EH (cell line): ENCODE measurements around the gene AQR.
"Not testable (repeated sequence)": the region's sequence is repeated elsewhere in the genome, so short reads cannot be mapped to it uniquely, and the experiment has no call there.

Source experiments
- DNase-seq: peaks from one replicate; pipeline ENCODE4 v3.0.0-alpha.2; 2015; ENCODE audit warnings: low read depth

The AQR gene

GRCh38 chr15:34969340-34970097 is at the start of gene AQR:
TSS of gene AQR (minus strand) at chr15:34969742. CDS start at chr15:34969613, 129 bp downstream.
- peak; percentile 98 for DNase-seq

- DNase-seq, result no peak
These were observed 44.7 kb upstream of the AQR start for GRCh38 chr15:35014241-35014640.

- DNase-seq, result peak; percentile 27
These were observed 43.8 kb upstream of the AQR start for GRCh38 chr15:35013370-35013769.

GRCh38 chr15:35007397-35007796 is 37.9 kb upstream of the AQR start:
- no peak for DNase-seq

- no peak for DNase-seq
These were observed 36.4 kb upstream of the AQR start for GRCh38 chr15:35005933-35006332.

GRCh38 chr15:35003928-35004327 is 34.4 kb upstream of the AQR start:
- DNase-seq, result no peak

GRCh38 chr15:35000511-35000910 is 31.0 kb upstream of the AQR start:
- DNase-seq, result peak; percentile 55

- DNase-seq, result no peak
These were observed 30.4 kb upstream of the AQR start for GRCh38 chr15:34999906-35000305.

- no peak for DNase-seq
These were observed 25.4 kb upstream of the AQR start for GRCh38 chr15:34994925-34995324.

- DNase-seq, result no peak
These were observed 24.3 kb upstream of the AQR start for GRCh38 chr15:34993877-34994276.

- no peak for DNase-seq
These were observed 23.9 kb upstream of the AQR start for GRCh38 chr15:34993412-34993811.

- peak; percentile 77 for DNase-seq
These were observed 18.7 kb upstream of the AQR start, which contains the start of gene ZNF770 for GRCh38 chr15:34988027-34988902. TSS of gene ZNF770 (minus strand) at chr15:34988287. CDS start at chr15:34983434, 4,853 bp downstream.

GRCh38 chr15:34987609-34988026 is 18.1 kb upstream of the AQR start:
- DNase-seq, result no peak

GRCh38 chr15:34986771-34987480 is 17.4 kb upstream of the AQR start:
- DNase-seq, result peak; percentile 8

- no peak for DNase-seq
These were observed 16.8 kb upstream of the AQR start for GRCh38 chr15:34986326-34986725.

GRCh38 chr15:34984889-34985630 is 15.5 kb upstream of the AQR start:
- DNase-seq, result peak; percentile 5

- DNase-seq, result no peak
These were observed 7.2 kb upstream of the AQR start for GRCh38 chr15:34976743-34977142.

GRCh38 chr15:34976073-34976472 is 6.5 kb upstream of the AQR start:
- DNase-seq, result no peak

GRCh38 chr15:34973512-34973911 is 4.0 kb upstream of the AQR start:
- no peak for DNase-seq

GRCh38 chr15:34970098-34970643 is 629 bp upstream of the AQR start:
- DNase-seq, result not testable (repeated sequence)

GRCh38 chr15:34964277-34964676 is 5.3 kb downstream of the AQR start:
- no peak for DNase-seq
